GM06990 (cell line): ENCODE measurements around the gene ATP2B2.

Experiments used
- DNase-seq: peaks from one replicate; pipeline ENCODE4 v3.0.0-alpha.2; 2011; ENCODE audit not compliant: insufficient read length; ENCODE audit errors: extremely low read depth
- H3K27me3 ChIP-seq: replicated peaks from 2 replicates; pipeline ENCODE4 v1.6.0; 2011; ENCODE audit warnings: low read length; ENCODE audit not compliant: control insufficient read depth, insufficient read depth
- H3K36me3 ChIP-seq: 2 replicates; pipeline ENCODE4 v1.5.1; 2011; ENCODE audit warnings: low read length; ENCODE audit not compliant: control insufficient read depth, insufficient read depth
- H3K4me3 ChIP-seq: replicated peaks from 2 replicates; pipeline ENCODE4 v1.5.1; 2011; ENCODE audit warnings: low read depth, mild to moderate bottlenecking, control low read depth, low read length
- TF ChIP-seq, protein P1 (sequence below): IDR thresholded peaks from 2 replicates; pipeline ENCODE4 v1.5.1; 2011; ENCODE audit warnings: low read length, control low read depth, mild to moderate bottlenecking, inconsistent platforms; ENCODE audit not compliant: insufficient read depth, poor library complexity, severe bottlenecking

The ATP2B2 gene

DNA sequence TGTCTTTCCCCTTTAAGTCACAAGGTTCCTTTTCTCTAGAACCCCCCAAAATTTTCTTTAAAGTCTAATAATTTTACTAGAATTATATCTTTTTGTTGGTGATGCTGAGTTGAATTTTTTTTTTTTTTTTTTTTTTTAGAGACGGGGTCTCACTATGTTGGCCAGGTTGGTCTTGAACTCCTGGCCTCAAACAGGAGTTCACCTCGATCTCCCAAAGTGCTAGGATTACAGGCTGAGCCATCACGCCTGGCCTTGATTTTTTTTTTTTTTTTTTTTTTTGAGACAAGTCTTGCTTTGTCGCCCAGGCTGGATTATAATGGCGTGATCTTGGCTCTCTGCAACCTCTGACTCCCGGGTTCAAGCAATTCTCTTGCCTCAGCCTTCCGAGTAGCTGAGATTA is 196.7 kb downstream of the ATP2B2 start:
- H3K4me3 ChIP-seq = no peak overlapping the region

DNA sequence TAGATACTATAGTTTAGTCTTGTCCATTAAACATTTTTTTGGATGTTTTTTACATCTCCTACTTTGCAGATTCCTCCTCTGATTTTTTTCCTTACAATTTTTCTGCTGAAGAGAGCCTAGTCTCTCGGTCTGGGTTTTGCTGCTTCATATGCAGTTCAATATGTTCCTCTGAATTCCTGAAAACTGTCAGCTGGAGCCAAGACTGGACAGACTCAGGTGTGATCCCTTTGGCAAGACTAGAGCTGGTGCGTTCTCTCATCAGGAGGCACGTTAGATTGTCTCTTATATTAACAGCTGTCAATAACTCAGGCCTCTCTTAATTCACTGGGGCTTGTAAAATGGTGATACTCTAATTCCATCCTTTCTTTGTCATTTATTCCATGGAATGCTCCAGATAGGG is 199.2 kb downstream of the ATP2B2 start:
- DNase-seq = no peak
- H3K4me3 ChIP-seq = no peak overlapping the region
- TF ChIP-seq, protein P1, sequence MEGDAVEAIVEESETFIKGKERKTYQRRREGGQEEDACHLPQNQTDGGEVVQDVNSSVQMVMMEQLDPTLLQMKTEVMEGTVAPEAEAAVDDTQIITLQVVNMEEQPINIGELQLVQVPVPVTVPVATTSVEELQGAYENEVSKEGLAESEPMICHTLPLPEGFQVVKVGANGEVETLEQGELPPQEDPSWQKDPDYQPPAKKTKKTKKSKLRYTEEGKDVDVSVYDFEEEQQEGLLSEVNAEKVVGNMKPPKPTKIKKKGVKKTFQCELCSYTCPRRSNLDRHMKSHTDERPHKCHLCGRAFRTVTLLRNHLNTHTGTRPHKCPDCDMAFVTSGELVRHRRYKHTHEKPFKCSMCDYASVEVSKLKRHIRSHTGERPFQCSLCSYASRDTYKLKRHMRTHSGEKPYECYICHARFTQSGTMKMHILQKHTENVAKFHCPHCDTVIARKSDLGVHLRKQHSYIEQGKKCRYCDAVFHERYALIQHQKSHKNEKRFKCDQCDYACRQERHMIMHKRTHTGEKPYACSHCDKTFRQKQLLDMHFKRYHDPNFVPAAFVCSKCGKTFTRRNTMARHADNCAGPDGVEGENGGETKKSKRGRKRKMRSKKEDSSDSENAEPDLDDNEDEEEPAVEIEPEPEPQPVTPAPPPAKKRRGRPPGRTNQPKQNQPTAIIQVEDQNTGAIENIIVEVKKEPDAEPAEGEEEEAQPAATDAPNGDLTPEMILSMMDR = no peak
- H3K36me3 ChIP-seq = peaks cover 36% of the 10 kb centered on the region
- no peaks in the 10 kb centered on the region for H3K27me3 ChIP-seq

More for the DNA sequence above, 196.7 kb downstream of the ATP2B2 start:
- TF ChIP-seq, protein P1 = no peak
- peaks cover 39% of the 10 kb centered on the region for H3K36me3 ChIP-seq
- H3K27me3 ChIP-seq = no peaks in the 10 kb centered on the region
- DNase-seq = no peak

DNA sequence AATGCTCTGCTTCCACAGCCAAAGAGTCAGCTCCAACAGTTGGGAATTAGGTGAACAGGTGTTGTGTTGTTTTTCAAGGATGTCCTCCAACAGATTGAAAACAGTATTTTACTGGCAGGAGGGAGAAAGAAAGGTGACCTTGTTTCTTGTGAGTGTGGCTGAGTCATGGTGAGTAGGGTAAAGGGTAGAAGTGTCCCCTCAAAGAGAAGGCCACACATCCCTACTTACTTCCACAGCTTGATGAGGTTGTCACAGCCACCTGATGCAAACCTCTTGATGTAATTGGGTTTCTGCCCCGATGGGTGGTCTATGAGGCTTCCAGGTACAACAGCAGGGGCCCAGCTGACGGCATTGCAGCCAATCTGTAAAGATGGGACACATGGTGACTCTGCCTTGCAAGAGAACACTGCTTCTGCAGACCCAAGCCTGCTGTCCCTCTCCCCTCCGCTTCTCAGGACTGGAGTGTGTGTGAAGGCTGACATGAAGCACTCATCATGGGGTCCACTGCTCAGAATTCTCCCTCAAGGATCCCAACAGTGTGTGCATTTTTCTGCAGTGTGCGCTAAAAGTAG is 200.0 kb downstream of the ATP2B2 start:
- no peak overlapping the region for H3K4me3 ChIP-seq
- no peak for DNase-seq
- TF ChIP-seq, protein P1 = no peak
- H3K36me3 ChIP-seq = peaks cover 42% of the 10 kb centered on the region
- H3K27me3 ChIP-seq = no peaks in the 10 kb centered on the region

- DNase-seq = no peak
- H3K27me3 ChIP-seq = no peaks in the 10 kb centered on the region
- TF ChIP-seq, protein P1 = no peak
- H3K4me3 ChIP-seq = no peak overlapping the region
- peaks cover 46% of the 10 kb centered on the region for H3K36me3 ChIP-seq
Observed at GRCh38 chr3:10304905-10305304, 200.5 kb downstream of the ATP2B2 start.

- DNase-seq = no peak
- Histone ChIP-seq H3K27me3 (no peaks in the 10 kb centered on the region), H3K4me3 (no peak overlapping the region), H3K36me3 (peaks cover 52% of the 10 kb centered on the region)
- TF ChIP-seq, protein P1 = no peak
Observed at GRCh38 chr3:10303785-10304184, 201.6 kb downstream of the ATP2B2 start.

DNA sequence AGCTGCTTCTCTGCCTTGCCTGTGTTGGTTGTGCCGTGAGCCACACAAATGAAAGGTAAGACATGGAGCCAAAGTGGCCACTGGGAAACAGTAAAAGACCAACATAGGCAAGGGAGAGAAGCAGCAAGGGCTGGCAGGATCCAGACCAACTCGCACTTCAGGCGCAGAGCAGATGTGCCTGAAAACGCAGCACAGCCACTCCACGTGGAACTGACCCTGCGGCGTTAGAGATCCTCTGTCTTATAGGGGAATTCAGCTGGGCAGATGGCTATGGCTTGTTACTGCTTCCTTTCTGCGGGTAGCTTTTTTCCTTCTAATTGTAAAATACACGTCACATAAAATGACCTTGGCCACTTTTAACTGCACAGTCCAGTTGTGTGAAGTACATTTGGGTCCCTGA is 202.3 kb downstream of the ATP2B2 start:
- Histone ChIP-seq H3K4me3 (no peak overlapping the region), H3K27me3 (no peaks in the 10 kb centered on the region), H3K36me3 (peaks cover 52% of the 10 kb centered on the region)
- no peak for DNase-seq
- TF ChIP-seq, protein P1 = no peak
